ENCODE data around the gene RASGRP2.

Gene RASGRP2

GRCh38 chr11:64743591-64744543, at the start of gene RASGRP2:
RASGRP2 (minus strand) TSS chr11:64744142; CDS start chr11:64742866, 1,276 bp downstream.
- TF ChIP-seq, protein P1, sequence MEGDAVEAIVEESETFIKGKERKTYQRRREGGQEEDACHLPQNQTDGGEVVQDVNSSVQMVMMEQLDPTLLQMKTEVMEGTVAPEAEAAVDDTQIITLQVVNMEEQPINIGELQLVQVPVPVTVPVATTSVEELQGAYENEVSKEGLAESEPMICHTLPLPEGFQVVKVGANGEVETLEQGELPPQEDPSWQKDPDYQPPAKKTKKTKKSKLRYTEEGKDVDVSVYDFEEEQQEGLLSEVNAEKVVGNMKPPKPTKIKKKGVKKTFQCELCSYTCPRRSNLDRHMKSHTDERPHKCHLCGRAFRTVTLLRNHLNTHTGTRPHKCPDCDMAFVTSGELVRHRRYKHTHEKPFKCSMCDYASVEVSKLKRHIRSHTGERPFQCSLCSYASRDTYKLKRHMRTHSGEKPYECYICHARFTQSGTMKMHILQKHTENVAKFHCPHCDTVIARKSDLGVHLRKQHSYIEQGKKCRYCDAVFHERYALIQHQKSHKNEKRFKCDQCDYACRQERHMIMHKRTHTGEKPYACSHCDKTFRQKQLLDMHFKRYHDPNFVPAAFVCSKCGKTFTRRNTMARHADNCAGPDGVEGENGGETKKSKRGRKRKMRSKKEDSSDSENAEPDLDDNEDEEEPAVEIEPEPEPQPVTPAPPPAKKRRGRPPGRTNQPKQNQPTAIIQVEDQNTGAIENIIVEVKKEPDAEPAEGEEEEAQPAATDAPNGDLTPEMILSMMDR (IDR thresholded peaks at IDR 0.05; ENCODE audit: low read depth, low read length) = peak; percentile 63
- DNase-seq (ENCODE audit: extremely low read depth, low read depth) = no peak

DNA sequence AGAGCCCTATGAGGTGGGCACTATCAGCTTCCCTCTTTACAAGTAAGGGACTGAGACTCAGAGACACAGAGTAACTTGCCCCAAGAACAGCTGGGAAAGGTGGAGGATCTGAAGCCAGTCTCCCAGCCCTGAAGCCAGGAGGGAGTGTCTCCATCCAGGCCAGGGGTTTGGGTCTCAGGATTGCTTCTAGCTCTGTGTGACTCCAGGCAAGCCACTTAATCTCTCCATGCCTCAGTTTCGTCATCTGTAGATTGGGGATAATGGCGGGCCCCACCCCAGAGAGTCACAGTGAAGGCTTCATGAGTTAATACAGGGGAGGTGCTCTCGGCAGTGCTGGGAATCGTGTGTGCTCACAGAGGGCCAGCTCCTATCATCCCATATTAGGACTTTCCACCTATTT, 48.5 kb upstream of the RASGRP2 start:
- no peak for DNase-seq (ENCODE audit: extremely low read depth, low read depth)

GRCh38 chr11:64791781-64792291, 47.9 kb upstream of the RASGRP2 start:
- no peak for DNase-seq (ENCODE audit: extremely low read depth, low read depth)
- TF ChIP-seq, protein P1 (IDR thresholded peaks at IDR 0.05; ENCODE audit: low read depth, low read length) = no peak

More for the DNA sequence above, 48.5 kb upstream of the RASGRP2 start:
- TF ChIP-seq, protein P1 (IDR thresholded peaks at IDR 0.05; ENCODE audit: low read depth, low read length) = no peak

GRCh38 chr11:64790205-64791095, 46.5 kb upstream of the RASGRP2 start:
- DNase-seq (ENCODE audit: extremely low read depth, low read depth) = no peak
- TF ChIP-seq, protein P1 (IDR thresholded peaks at IDR 0.05; ENCODE audit: low read depth, low read length) = no peak

GRCh38 chr11:64789331-64790204, 45.6 kb upstream of the RASGRP2 start:
- no peak for DNase-seq (ENCODE audit: extremely low read depth, low read depth)
- TF ChIP-seq, protein P1 (IDR thresholded peaks at IDR 0.05; ENCODE audit: low read depth, low read length) = no peak

GRCh38 chr11:64788321-64789215, 44.6 kb upstream of the RASGRP2 start:
- no peak for DNase-seq (ENCODE audit: extremely low read depth, low read depth)
- TF ChIP-seq, protein P1 (IDR thresholded peaks at IDR 0.05; ENCODE audit: low read depth, low read length) = no peak

All from AG09319 (cell line).